ENCODE results near the gene HACD3.
"Not testable (repeated sequence)": the region's sequence is repeated elsewhere in the genome, so short reads cannot be mapped to it uniquely, and the experiment has no call there.

HACD3 gene

DNA sequence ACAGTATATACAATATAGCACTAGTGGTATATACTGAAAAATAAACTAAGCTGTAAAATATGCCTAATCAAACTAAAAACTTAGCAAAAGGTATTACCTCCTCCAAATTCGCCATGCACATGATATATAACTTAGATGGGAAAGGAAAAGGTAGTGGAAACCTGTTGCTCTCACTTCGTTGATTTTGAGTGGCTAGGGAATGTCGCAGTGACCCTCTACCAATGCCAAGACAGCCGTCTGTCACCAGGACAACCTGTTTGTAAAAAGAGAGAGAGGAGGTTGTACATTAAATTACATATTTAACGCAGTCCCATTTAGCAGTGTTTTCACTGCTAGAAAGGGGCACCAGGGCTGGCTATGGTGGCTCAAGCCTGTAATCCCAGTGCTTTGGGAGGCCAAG, 69.4 kb downstream of the HACD3 start:
- no peak for DNase-seq (ENCODE audit: low read depth in 1 of 2, low spot score in 1 of 2)

DNA sequence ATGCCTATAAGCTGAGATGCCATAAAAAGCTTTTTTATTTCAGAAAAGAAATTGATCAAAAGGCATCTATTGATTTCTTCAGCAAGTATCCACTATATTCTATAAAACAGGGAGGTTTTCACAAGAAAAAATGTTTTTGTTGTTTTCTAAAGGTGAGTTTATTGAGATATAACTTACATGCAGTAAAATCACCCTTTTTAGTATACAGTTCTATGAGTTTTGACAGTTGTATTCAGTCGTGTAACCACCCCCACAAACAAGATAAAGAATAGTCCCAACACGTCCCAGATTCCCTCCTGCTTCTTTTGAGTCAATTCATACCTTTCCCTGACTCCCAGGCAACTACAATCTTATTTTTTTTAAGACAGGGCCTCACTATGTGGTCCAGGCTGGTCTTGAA, 72.9 kb downstream of the HACD3 start:
- no peak for DNase-seq (ENCODE audit: low read depth in 1 of 2, low spot score in 1 of 2)

DNA sequence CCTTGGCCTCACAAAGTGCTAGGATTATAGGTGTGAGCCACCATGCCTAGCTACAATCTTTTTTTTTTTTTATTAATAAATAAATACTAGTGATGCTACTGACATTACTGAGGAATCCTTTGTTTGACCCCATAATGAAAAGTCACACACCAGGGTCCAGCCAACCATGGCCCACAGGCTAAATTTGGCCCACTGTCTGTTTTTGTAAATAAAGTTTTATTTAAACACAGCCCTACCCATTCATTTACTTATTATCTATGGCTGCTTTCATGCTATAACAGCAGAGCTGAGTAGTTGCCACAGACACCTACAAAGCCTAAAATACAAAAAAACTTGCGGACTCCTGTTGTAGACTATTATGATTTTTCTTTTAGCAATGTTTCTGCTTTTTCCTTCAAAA, 73.3 kb downstream of the HACD3 start:
- DNase-seq (ENCODE audit: low read depth in 1 of 2, low spot score in 1 of 2) = no peak

DNA sequence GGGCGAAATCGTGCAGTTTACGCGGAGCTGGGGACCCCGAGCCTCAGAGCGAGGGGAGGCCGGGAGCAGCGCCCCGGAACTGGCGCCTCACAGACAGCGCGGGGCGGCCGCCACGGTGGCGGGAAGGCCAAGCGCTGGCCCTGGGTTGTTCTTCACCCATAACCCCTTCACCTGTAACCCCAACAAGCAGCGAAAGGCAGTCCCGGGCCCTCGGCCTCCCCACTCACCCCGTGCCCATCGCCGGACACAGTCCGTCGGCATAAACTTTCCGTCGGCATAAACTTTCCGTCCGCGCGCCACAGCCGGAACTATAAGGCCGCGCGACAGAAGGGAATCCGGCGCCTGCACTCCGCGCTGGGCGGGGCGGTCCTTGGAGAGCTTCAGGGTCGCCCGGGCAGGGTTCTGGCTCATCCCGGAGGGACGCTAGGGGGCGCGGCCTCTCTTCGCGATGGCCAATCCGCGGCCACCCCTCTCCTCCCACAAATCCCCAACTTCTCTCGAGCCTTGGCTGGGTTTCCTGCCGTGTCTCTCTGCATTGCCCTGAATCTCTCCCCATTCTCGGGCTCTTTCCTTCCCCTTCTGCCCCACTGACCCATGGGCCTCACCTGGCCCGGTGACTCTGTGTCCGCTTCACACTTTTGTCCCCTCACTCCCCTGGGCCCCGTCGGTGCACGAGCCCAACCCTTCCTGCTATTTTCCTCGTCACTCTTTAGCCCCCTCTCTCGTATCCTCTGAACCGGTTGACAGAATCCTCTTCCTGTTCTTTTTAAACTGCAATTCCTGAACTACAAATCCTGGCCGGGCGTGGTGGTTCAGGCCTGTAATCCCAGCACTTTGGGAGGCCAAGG, 80.8 kb downstream of the HACD3 start, which contains the start of gene INTS14:
TSS of gene INTS14 (minus strand) at position 261 of the 848 bp plus-strand sequence. CDS start 3,751 bp downstream, outside the sequence.
- DNase-seq (ENCODE audit: low read depth in 1 of 2, low spot score in 1 of 2) = peak; percentile 81 to 93

DNA sequence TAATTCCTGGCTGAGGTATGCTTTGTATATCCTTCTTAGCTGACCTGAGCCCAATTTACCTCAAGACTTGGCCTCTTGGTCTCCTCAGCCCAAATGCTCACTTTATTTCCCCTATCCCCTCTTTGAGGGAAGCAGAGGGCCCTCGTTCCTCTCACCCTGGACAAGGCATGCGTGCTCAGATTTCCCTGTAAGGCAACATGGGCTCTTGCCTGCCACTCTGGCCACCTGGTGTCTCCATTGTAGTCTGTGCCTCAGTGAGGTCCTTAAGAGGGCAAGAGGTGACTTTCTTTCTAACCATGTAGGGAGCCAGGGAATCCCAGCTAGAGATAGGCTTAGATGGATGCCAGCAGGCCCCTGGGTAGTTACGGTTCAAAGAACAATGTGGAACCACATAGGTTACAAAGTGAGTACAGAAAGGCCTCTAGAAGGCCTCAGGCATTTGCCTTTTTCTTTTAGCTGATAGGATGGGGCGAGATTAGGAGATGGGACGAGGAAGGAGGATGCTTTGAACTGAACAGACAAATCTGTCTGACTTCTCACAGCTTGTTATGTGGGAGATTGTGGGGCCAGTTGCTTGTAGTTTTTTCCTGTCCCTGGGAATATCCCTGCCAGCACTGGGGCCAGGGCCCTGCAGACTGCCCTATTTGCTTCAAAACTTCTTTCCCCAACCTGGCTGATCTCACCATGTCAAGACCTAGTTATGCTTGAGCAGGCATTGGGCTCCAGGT, 81.8 kb downstream of the HACD3 start:
- no peak for DNase-seq (ENCODE audit: low read depth in 1 of 2, low spot score in 1 of 2)

DNA sequence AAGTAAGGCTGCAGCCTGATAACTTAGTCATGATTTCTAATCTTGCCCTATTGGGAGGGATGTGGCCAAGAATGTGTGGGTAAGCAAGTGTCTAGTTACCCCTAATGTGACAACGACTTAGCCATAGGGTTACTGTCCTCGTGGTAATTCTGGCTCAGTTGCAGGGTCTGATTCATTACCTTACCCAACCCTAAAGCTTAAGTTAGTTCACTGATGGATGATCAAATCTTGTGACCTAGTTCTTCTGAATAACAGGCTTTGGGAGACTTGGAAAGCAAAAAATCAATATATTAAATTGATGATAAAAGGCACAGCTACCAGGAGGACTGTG, 82.3 kb downstream of the HACD3 start:
- DNase-seq (ENCODE audit: low read depth in 1 of 2, low spot score in 1 of 2) = no peak

DNA sequence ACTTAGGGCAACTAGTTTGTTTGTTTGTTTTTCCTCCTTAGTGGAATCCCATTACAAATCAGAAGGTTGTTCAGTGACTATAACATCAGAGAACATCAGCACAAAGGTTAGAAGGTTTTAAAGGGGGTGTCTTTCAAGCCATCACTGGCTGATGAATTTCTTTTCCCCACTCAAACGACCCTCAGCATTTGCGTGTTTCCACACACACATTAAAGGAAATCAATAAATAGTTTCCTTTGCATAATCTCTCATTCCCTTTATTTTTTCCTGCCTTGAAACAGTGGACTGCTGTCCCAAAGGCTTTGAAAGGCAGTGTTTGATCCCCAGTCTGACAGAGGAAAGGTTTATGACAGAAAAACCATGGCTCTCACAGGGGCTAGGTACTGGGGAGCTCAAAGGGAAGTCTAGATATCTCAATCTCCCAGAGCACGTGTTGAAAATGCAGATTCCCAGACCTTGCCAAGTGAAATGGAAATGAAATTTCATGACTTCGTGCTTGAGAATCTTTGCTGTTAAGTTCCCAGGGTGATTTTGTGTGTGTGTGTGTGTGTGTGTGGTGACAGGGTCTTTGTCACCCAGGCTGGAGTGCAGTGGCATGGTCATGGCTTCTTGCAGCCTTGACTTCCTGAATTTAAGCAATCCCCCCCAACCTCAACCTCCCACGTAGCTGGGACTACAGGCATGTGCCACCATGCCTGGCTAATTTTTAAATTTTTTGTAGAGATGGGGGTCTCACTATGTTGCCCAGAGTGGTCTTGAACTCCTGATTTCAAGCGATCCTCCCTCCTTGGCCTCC, 82.9 kb downstream of the HACD3 start:
- no peak for DNase-seq (ENCODE audit: low read depth in 1 of 2, low spot score in 1 of 2)

DNA sequence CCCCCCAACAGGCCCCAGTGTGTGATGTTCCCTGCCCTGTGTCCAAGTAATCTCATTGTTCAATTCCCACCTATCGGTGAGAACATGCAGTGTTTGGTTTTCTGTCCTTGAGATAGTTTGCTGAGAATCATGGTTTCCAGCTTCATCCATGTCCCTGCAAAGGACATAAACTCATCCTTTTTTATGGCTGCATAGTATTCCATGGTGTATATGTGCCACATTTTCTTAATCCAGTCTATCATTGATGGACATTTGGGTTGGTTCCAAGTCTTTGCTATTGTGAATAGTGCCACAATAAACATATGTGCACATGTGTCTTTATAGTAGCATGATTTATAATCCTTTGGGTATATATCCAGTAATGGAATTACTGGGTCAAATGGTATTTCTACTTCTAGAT, 85.6 kb downstream of the HACD3 start:
- not testable (repeated sequence) for DNase-seq (ENCODE audit: low read depth in 1 of 2, low spot score in 1 of 2)

DNA sequence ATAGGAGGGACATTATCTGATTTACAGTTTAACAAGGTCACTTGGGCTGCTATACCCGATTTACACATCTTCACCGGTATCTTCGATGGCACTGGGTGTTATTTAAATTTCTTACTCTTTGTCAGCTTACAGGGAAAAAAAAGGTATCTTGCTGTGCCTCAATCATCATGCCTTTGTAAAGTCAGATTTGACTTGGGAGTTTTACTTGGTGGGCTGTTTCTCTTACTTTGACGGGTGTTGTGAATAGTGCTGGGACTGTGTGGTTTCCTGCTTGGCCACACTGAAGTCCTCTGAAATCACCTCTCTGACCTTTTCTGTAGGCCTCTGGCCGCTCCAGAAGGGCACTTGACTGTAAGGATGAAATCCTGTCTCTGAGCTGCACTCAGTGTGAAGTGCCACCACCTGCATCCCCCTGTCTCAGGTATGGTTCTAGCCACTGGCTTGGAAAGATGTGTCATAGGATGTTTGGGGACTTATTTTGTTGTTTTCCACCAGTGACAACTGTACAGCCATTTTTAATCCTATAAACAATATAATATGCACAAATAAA, 88.4 kb downstream of the HACD3 start:
- no peak for DNase-seq (ENCODE audit: low read depth in 1 of 2, low spot score in 1 of 2)

DNA sequence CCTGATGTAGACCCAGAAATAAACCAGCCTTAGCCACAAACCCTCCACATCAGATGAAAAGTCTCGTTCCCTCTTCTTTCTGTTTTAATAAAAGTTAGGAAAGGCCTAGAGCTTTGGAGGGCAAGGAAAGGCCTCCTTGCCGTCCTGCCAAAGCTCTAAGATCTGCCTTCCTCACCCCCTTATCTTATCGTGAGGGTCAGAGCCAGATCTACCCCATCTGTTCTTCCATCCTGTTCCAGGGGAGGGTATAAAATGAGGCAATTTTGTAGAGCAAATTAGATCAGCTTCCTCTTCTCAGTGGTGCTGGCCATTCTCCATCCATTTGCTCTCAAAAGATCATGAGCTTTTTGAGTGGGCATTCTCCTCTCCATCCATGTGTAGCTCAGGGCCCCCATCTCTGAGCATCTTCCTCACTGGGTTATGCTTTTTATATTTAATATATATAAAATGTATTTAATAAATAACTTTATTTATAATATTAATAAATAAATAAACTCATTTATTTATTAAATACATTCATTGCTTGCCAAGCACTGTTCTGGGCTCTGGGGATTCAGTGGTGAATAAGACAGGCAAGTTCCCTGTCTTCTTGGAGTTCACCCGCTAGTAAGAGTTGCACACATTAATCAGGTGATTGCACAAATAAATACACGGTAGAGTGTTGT, 89.5 kb downstream of the HACD3 start:
- DNase-seq (ENCODE audit: low read depth in 1 of 2, low spot score in 1 of 2) = no peak

DNA sequence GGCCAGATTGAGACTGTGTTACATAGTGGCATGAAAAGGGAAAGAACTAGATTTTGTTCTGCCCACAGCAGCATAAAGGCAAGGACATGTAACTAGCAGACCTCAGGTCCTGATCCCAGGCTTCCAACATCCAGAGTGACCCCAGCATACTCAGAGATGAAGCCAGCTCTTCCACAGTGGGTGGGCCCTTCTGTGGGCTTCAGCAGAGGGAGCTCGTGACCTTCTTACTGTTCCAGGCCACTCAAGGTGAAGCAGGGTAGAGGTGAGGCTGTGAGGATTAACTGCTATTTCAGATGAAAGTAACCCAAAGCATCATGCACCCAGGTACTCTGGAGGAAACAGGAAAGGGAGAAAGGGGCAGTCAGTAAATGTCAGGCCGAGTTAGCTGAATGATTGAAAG, 90.6 kb downstream of the HACD3 start:
- no peak for DNase-seq (ENCODE audit: low read depth in 1 of 2, low spot score in 1 of 2)

DNA sequence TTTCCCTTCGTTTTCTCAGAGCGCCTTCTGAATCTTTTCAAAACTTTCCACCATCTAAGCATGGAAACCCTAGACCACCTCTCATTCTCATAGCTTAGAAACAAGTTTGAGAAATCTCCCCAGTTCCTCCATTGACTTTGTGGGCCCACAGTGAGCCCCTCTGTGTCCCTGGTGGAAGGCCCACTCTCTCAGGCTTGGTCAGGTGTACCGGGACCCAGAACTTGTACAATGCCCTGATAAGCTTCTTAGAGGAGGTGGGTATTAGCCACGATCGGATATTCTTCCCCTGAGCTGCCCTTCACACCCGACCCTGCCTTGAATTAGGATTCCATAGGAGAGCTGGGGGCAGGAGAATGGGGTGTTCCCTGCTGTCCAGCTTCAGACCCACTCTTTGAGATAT, 91.4 kb downstream of the HACD3 start, which contains the start of gene SLC24A1:
TSS of gene SLC24A1 (plus strand) at position 301 of the 400 bp plus-strand sequence. CDS start 2,143 bp downstream, outside the sequence.
- no peak for DNase-seq (ENCODE audit: low read depth in 1 of 2, low spot score in 1 of 2)

DNA sequence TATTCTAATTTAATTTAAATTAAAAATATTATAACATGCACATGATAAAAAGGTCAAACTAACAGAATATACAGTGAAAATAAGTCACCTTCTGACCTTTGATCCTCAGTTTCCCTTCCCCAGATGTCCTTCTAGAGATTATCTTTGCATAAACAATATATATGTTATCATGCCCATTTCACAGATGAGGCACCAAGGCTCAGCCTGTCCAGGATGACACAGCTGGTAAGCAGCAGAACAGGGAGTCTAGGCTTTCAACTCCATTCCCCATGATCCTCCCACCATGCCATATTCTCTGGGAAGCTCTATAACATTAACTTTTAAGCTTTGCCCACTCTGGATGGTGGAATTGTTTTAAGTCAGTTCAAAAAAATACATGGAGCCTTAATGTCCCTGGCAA, 92.8 kb downstream of the HACD3 start:
- no peak for DNase-seq (ENCODE audit: low read depth in 1 of 2, low spot score in 1 of 2)

DNA sequence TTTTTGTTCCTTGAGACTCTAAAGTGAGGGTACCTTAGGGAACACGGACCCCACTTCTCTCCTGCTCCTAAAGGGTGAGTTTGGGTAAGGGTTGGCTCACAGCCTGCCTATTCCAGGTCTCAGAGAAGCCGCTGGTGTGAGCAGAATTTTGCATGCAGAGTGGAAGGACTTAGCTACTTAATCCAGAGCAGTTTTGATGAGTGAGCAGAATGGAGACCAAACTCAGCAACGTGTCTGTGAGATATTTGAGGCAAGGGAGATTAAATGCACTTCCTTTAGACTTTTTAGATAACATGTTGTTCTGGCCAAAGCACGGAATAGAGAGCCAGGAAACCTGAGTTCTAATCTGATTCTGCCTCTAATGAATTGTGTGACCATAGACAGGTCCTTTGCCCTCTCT, 96.6 kb downstream of the HACD3 start:
- no peak for DNase-seq (ENCODE audit: low read depth in 1 of 2, low spot score in 1 of 2)

Data from stimulated activated CD4-positive, alpha-beta T cell treated with anti-CD3 and anti-CD28 coated beads, Interleukin-15, amount 100 ng/mL, for 1 hour (primary cell).